ENCODE results near the gene ITSN2. TPM values are rescaled to one million over a fixed set of nuclear protein-coding genes. Genes with fewer than 3 reads are reported as not detected.

Gene ITSN2
- total RNA-seq, 1 donor from 2014 or later: 23.8 TPM

GRCh38 chr2:24221343-24222050 is 138.8 kb downstream of the ITSN2 start:
- no peaks in the 10 kb centered on the region for H4K20me1 ChIP-seq (ENCODE audit: insufficient read depth, low read length)
- H3K27ac ChIP-seq (ENCODE audit: low read depth, low read length): no peak overlapping the region
- TF ChIP-seq EZH2 (IDR thresholded peaks at IDR 0.05; ENCODE audit: insufficient read depth, low read length): no peak
- no peak for TF ChIP-seq CTCF (IDR thresholded peaks at IDR 0.05; ENCODE audit: insufficient read depth, low read depth, low read length)
- FAIRE-seq (no peak), DNase-seq (ENCODE audit: low read depth) (no peak)
- no peaks in the 10 kb centered on the region for H3K27me3 Mint-ChIP-seq (ENCODE audit: low read depth, unreplicated experiment)
- H3K36me3 Mint-ChIP-seq (ENCODE audit: low read depth, unreplicated experiment): peaks cover 21% of the 10 kb centered on the region
- H2AFZ ChIP-seq (ENCODE audit: low read depth, low read length): no peak overlapping the region
- H3K36me3 ChIP-seq (ENCODE audit: insufficient read depth, low read length): no peaks in the 10 kb centered on the region
- H3K9me3 Mint-ChIP-seq (ENCODE audit: unreplicated experiment): no peaks in the 10 kb centered on the region
- H3K27me3 ChIP-seq (ENCODE audit: insufficient read depth, low read length): no peaks in the 10 kb centered on the region
- no peak overlapping the region for H3K27ac Mint-ChIP-seq (ENCODE audit: unreplicated experiment)
- no peak overlapping the region for H3K4me3 Mint-ChIP-seq (ENCODE audit: unreplicated experiment)
- H3K79me2 ChIP-seq (ENCODE audit: insufficient read depth, low read length): no peaks in the 10 kb centered on the region
- no peaks in the 10 kb centered on the region for H3K9me3 ChIP-seq (ENCODE audit: insufficient read depth, low read depth, low read length)
- no peaks in the 10 kb centered on the region for H3K4me1 ChIP-seq (ENCODE audit: insufficient read depth, low read length)
- no peaks in the 10 kb centered on the region for H3K4me1 Mint-ChIP-seq (ENCODE audit: low read depth, unreplicated experiment)
- H3K4me3 ChIP-seq (ENCODE audit: insufficient read depth, low read depth, low read length): no peak overlapping the region
- H3K4me2 ChIP-seq (ENCODE audit: low read length): no peak overlapping the region
- no peak overlapping the region for H3K9ac ChIP-seq (ENCODE audit: low read length)

GRCh38 chr2:24220554-24221291 is 139.6 kb downstream of the ITSN2 start:
- no peaks in the 10 kb centered on the region for H3K27me3 Mint-ChIP-seq (ENCODE audit: low read depth, unreplicated experiment)
- no peaks in the 10 kb centered on the region for H3K4me1 ChIP-seq (ENCODE audit: insufficient read depth, low read length)
- H3K4me1 Mint-ChIP-seq (ENCODE audit: low read depth, unreplicated experiment): no peaks in the 10 kb centered on the region
- no peak overlapping the region for H3K4me3 Mint-ChIP-seq (ENCODE audit: unreplicated experiment)
- no peak overlapping the region for H3K9ac ChIP-seq (ENCODE audit: low read length)
- no peaks in the 10 kb centered on the region for H4K20me1 ChIP-seq (ENCODE audit: insufficient read depth, low read length)
- H3K9me3 Mint-ChIP-seq (ENCODE audit: unreplicated experiment): no peaks in the 10 kb centered on the region
- H3K27me3 ChIP-seq (ENCODE audit: insufficient read depth, low read length): no peaks in the 10 kb centered on the region
- H3K79me2 ChIP-seq (ENCODE audit: insufficient read depth, low read length): no peaks in the 10 kb centered on the region
- H2AFZ ChIP-seq (ENCODE audit: low read depth, low read length): no peak overlapping the region
- H3K9me3 ChIP-seq (ENCODE audit: insufficient read depth, low read depth, low read length): no peaks in the 10 kb centered on the region
- H3K27ac ChIP-seq (ENCODE audit: low read depth, low read length): no peak overlapping the region
- DNase-seq (ENCODE audit: low read depth): no peak
- H3K36me3 ChIP-seq (ENCODE audit: insufficient read depth, low read length): no peaks in the 10 kb centered on the region
- no peak overlapping the region for H3K4me3 ChIP-seq (ENCODE audit: insufficient read depth, low read depth, low read length)
- FAIRE-seq: no peak
- no peak for TF ChIP-seq CTCF (IDR thresholded peaks at IDR 0.05; ENCODE audit: insufficient read depth, low read depth, low read length)
- TF ChIP-seq EZH2 (IDR thresholded peaks at IDR 0.05; ENCODE audit: insufficient read depth, low read length): no peak
- peaks cover 24% of the 10 kb centered on the region for H3K36me3 Mint-ChIP-seq (ENCODE audit: low read depth, unreplicated experiment)
- no peak overlapping the region for H3K4me2 ChIP-seq (ENCODE audit: low read length)
- H3K27ac Mint-ChIP-seq (ENCODE audit: unreplicated experiment): peak overlapping the region; percentile 47

GRCh38 chr2:24214880-24215279 is 145.5 kb downstream of the ITSN2 start:
- no peaks in the 10 kb centered on the region for H4K20me1 ChIP-seq (ENCODE audit: insufficient read depth, low read length)
- Mint-ChIP-seq H3K4me1 (ENCODE audit: low read depth, unreplicated experiment) (no peaks in the 10 kb centered on the region), H3K4me3 (ENCODE audit: unreplicated experiment) (no peak overlapping the region), H3K27me3 (ENCODE audit: low read depth, unreplicated experiment) (no peaks in the 10 kb centered on the region), H3K9me3 (ENCODE audit: unreplicated experiment) (no peaks in the 10 kb centered on the region), H3K27ac (ENCODE audit: unreplicated experiment) (no peak overlapping the region), H3K36me3 (ENCODE audit: low read depth, unreplicated experiment) (peaks cover 23% of the 10 kb centered on the region)
- no peak overlapping the region for H3K4me2 ChIP-seq (ENCODE audit: low read length)
- no peaks in the 10 kb centered on the region for H3K36me3 ChIP-seq (ENCODE audit: insufficient read depth, low read length)
- H3K27me3 ChIP-seq (ENCODE audit: insufficient read depth, low read length): no peaks in the 10 kb centered on the region
- DNase-seq (ENCODE audit: low read depth) (no peak), FAIRE-seq (no peak)
- H3K4me1 ChIP-seq (ENCODE audit: insufficient read depth, low read length): no peaks in the 10 kb centered on the region
- H3K79me2 ChIP-seq (ENCODE audit: insufficient read depth, low read length): no peaks in the 10 kb centered on the region
- no peak overlapping the region for H2AFZ ChIP-seq (ENCODE audit: low read depth, low read length)
- no peak overlapping the region for H3K4me3 ChIP-seq (ENCODE audit: insufficient read depth, low read depth, low read length)
- no peaks in the 10 kb centered on the region for H3K9me3 ChIP-seq (ENCODE audit: insufficient read depth, low read depth, low read length)
- TF ChIP-seq EZH2 (IDR thresholded peaks at IDR 0.05; ENCODE audit: insufficient read depth, low read length) (no peak), CTCF (IDR thresholded peaks at IDR 0.05; ENCODE audit: insufficient read depth, low read depth, low read length) (no peak)
- H3K9ac ChIP-seq (ENCODE audit: low read length): no peak overlapping the region
- no peak overlapping the region for H3K27ac ChIP-seq (ENCODE audit: low read depth, low read length)
